BJ (cell line): Measurements from ENCODE around the gene MYO1D. TPM values are rescaled to one million over a fixed set of nuclear protein-coding genes. Genes with fewer than 3 reads are reported as not detected.
A peak's percentile ranks its signal among the peaks of the same experiment; 100 is the strongest.

ENCODE experiments used
- CTCF ChIA-PET: fragments of 350-600 bp; formaldehyde crosslinking; extraction: SDS; loops from one replicate; lab custom pipeline; 2021; ENCODE audit warnings: antibody characterized with exemption, inconsistent platforms; lab: Yijun Ruan, JAX
- POLR2A ChIA-PET: fragments of 300-600 bp; sonication (Branson Sonifier 250); formaldehyde crosslinking; extraction: SDS; loops from one replicate; lab custom pipeline; 2021; ENCODE audit warnings: antibody characterized with exemption; lab: Charles Lee
- DNase-seq: peaks from one replicate; pipeline ENCODE4 v3.0.0-alpha.2; 2011; ENCODE audit warnings: low read depth
- H3K27me3 ChIP-seq: 2 replicates; pipeline ENCODE4 v1.6.0; 2011; ENCODE audit warnings: low read length; ENCODE audit not compliant: control insufficient read depth, insufficient read depth
- H3K36me3 ChIP-seq: 2 replicates; pipeline ENCODE4 v1.5.1; 2011; ENCODE audit warnings: low read length; ENCODE audit not compliant: control insufficient read depth, insufficient read depth
- H3K4me3 ChIP-seq: 2 replicates; pipeline ENCODE4 v1.5.1; 2011; ENCODE audit warnings: low read depth, mild to moderate bottlenecking, control low read depth, low read length
- polyA plus RNA-seq: library from polyadenylated mRNA; depleted of rRNA; stranded (reverse); fragments of >200 nt; gene quantifications from 2 replicates; pipeline ENCODE4 v1.2.3, GENCODE V29; 2011
- TF ChIP-seq, protein P1 (sequence below): IDR thresholded peaks from 2 replicates; pipeline ENCODE4 v1.5.1; 2011; ENCODE audit warnings: low read depth, mild to moderate bottlenecking, control low read depth, inconsistent platforms, low read length, moderate library complexity; ENCODE audit not compliant: insufficient read depth

The MYO1D gene
- polyA plus RNA-seq, 1 experiment, result 23.6 TPM

DNA sequence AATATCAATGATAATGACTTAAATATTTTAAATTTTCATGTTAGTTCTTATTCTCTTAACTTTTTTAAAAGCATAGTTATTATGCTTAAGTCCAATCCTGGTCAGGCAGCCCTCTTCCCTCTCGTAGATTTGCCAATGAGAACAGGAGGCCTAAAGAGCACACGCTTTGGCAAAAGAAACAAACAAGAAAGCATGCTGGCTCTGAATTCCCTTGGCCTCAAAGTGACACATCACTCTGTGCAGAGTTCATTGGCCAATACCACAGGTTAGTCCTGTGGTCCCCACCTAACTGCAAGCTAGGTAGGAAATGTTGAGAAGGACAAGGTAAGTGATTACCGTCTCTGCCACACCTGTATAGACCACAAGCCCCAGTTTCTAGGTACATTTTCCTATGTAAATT lies 61.5 kb downstream of the MYO1D start:
- TF ChIP-seq, protein P1, sequence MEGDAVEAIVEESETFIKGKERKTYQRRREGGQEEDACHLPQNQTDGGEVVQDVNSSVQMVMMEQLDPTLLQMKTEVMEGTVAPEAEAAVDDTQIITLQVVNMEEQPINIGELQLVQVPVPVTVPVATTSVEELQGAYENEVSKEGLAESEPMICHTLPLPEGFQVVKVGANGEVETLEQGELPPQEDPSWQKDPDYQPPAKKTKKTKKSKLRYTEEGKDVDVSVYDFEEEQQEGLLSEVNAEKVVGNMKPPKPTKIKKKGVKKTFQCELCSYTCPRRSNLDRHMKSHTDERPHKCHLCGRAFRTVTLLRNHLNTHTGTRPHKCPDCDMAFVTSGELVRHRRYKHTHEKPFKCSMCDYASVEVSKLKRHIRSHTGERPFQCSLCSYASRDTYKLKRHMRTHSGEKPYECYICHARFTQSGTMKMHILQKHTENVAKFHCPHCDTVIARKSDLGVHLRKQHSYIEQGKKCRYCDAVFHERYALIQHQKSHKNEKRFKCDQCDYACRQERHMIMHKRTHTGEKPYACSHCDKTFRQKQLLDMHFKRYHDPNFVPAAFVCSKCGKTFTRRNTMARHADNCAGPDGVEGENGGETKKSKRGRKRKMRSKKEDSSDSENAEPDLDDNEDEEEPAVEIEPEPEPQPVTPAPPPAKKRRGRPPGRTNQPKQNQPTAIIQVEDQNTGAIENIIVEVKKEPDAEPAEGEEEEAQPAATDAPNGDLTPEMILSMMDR, result no peak
- H3K4me3 ChIP-seq, result no peak overlapping the region
- POLR2A ChIA-PET, result no interaction called here
- H3K27me3 ChIP-seq, result no peaks in the 10 kb centered on the region
- CTCF ChIA-PET, result interaction anchor here (1.1 kb wide), 1 partner anchor 96 kb away, joined by 3 read pairs; no protein-coding TSS in a partner anchor
- no peak for DNase-seq
- no peaks in the 10 kb centered on the region for H3K36me3 ChIP-seq

DNA sequence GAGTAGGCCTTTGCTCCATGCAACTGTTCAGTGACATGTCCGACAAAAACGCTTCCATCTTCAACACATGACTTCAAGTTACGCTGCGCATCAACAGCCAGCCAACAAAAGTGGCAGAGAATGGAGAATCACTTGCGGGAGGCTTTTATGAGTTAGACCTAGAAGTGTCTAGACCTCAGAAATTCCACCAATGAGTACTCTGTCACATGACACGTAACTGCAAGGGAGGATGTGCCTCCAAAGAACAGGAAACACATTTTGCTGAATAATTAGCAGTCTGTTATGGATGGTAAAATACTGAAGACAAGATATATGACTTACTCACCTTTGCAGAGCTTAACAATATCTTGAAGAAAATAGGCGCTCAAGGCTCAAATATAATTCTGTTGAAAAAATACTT lies 62.1 kb downstream of the MYO1D start:
- TF ChIP-seq, protein P1, result no peak
- Histone ChIP-seq H3K4me3 (no peak overlapping the region), H3K27me3 (no peaks in the 10 kb centered on the region), H3K36me3 (no peaks in the 10 kb centered on the region)
- CTCF ChIA-PET, result interaction anchor here (1.1 to 1.7 kb wide), 2 partner anchors 10 to 97 kb away, joined by 3 read pairs; no protein-coding TSS in a partner anchor
- POLR2A ChIA-PET, result no interaction called here
- DNase-seq, result no peak

DNA sequence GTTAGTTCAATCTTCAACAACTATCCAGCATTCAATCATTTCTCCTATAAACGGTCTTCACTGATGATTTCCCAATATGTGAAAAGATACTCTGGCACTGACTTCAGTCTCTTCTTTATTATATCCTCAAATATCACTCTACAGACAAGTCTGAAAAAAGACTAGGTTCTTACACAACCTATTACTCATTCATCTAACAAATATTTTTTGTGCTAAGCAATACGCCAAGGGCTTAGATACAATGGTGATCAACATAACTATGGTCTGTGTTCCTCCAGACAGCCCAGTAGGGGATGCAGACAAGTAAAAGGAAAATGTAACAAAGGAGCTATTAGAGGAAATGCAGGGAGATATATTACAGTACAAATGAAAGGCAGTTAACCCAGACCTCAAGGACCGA lies 63.9 kb downstream of the MYO1D start:
- Histone ChIP-seq H3K36me3 (no peaks in the 10 kb centered on the region), H3K27me3 (no peaks in the 10 kb centered on the region), H3K4me3 (no peak overlapping the region)
- DNase-seq, result no peak
- TF ChIP-seq, protein P1, result peak; percentile 15; the same call in 1 of the 2 replicates
- ChIA-PET CTCF (interaction anchor here (0.8 to 1.6 kb wide), 2 partner anchors 10 to 64 kb away, joined by 3 to 4 read pairs; partner anchors contain the start of gene MYO1D), POLR2A (no interaction called here)

DNA sequence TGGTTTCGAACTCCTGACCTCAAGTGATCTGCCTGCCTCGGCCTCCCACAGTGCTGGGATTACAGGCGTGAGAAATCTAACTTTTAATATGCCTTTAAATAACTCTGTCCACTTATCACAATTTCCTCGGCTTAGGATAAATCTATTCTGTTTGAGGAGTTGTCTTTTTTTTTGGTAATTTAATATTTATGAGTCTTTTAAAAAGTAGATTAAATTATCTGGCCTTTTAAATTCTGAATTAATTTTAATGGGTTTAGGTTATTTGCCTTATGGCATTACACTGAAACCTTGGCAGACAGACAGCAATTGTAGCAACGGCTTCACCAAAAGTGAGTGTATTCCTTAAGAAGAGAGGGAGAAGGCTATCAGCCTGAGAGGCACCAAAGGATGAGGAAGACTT lies 66.2 kb downstream of the MYO1D start:
- Histone ChIP-seq H3K27me3 (no peaks in the 10 kb centered on the region), H3K4me3 (no peak overlapping the region), H3K36me3 (no peaks in the 10 kb centered on the region)
- CTCF ChIA-PET, result no interaction called here
- DNase-seq, result no peak
- TF ChIP-seq, protein P1, result no peak
- POLR2A ChIA-PET, result no interaction called here

DNA sequence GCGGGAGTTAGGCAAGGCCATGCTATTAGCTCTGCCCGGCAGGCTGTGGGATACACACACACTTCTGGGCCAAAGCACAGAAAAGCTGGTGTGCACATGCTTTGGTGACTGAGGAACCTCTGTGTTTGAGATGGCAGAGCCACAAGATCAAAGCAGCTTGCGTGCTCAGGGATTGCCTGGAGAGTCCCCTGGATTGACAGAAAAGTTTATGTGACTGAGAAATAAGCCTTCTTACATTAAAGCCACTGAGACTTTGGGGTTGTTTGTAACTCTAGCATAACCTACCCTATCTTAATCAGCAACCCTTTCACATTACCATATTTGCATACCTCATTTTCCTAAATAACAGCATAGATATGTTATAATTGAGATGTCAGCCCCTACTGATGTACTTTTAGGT lies 69.3 kb downstream of the MYO1D start:
- Histone ChIP-seq H3K27me3 (no peaks in the 10 kb centered on the region), H3K4me3 (no peak overlapping the region), H3K36me3 (no peaks in the 10 kb centered on the region)
- ChIA-PET CTCF (interaction anchor here (0.6 kb wide), 2 partner anchors 134 to 184 kb away, joined by 3 to 4 read pairs; partner anchors contain the start of gene SPACA3), POLR2A (no interaction called here)
- no peak for DNase-seq
- TF ChIP-seq, protein P1, result no peak
